ENCODE data around the gene ENAH.
"Not testable (repeated sequence)": the region's sequence is repeated elsewhere in the genome, so short reads cannot be mapped to it uniquely, and the experiment has no call there.

Gene ENAH

DNA sequence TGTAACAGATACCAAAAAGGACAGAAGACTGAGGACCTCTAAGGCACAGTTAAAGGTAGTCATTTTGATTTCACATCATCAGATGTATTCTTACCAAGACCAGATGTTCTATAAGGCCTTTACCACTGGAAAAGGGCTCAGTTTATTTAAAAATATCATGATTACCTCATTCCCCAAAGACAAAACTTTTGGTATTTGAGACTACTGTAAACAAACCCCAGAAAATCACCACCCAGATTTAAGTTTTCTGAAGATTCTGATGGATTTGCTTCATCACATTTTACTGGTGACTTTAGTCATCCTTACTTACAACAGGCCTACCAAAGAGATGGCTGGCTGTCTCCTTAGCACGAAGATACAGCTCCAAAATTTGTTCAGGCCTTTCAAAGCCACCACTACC, 8.3 kb downstream of the ENAH start:
- no peak for DNase-seq (ENCODE audit: low read depth)

DNA sequence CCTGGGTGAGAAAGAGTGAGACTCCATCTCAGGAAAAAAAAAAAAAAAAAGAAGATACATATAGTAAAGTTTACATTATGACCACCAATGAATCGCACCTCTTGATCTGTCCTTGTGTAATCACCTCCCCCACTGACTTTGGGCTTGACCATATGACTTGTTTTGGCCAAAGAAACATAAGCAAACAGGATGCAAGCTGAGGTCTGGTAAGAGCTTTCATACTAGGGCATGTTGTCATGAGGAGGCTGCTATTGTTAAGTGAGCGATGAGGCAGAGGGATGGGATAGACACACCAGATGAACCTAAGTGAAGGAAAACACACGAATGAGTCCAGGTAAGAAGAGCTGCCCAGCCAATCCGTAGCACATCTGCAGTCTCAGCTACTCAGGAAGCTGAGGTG, 10.7 kb downstream of the ENAH start:
- DNase-seq (ENCODE audit: low read depth), result no peak

DNA sequence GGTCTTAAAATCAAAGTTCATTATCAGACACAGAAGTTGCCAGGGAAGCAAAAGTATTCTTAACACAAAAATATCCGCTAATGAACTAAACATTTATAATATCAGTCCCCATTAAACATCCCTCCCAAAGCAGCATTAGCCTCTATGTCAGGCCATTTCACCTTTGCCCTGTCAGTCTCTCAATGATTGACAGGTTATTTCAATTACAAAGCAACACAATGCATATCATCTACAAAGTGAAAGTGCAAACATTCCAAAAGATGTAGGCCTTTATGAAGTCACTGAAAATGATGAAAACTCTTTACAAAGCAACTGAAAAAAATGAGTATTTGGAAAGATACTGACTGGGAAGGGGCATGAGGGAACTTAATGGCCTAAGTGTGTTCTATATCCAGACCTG, 14.1 kb downstream of the ENAH start:
- no peak for DNase-seq (ENCODE audit: low read depth)

DNA sequence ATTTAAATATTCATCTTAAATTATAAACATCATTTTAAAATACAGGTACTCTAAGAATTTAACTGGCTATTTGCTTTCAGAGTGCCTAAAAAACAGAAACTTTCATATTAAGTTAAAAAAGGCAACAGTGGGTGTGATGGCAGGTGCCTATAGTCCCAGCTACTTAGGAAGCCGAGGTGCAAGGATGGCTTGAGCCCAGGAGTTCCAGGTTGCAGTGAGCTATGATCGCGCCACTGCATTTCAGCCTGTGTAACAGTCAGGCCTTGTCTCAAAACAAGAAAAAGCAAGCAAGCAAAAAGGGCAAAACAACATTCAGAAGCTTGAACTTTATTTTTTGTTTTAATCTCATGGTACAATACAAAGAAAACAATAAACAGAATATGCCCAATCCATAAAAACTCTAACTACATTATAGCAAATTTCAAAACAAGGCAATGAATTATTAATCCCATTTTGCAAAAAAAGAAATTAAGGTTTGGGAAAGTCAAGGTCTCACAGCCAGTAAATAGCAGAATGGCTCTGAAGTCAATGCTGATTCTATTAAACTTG, 15.2 kb downstream of the ENAH start:
- DNase-seq (ENCODE audit: low read depth), result no peak

DNA sequence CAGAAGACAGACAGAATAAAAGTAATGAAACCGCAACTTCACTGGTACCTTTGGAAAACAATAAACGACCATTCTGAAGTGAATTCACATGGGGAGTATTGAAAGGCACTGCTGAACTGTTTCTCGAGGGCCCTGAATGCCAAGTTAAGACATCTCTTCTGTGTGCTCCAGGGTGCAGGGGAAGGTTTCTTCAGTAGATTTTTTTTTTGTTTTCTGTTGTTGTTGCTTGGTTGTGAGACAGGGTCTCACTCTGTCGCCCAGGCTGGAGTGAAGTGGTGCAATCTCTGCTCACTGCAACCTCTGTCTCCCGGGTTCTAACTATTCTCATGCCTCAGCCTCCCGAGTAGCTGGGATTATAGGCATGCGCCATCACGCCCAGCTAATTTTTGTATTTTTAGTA, 15.9 kb downstream of the ENAH start:
- not testable (repeated sequence) for DNase-seq (ENCODE audit: low read depth)

DNA sequence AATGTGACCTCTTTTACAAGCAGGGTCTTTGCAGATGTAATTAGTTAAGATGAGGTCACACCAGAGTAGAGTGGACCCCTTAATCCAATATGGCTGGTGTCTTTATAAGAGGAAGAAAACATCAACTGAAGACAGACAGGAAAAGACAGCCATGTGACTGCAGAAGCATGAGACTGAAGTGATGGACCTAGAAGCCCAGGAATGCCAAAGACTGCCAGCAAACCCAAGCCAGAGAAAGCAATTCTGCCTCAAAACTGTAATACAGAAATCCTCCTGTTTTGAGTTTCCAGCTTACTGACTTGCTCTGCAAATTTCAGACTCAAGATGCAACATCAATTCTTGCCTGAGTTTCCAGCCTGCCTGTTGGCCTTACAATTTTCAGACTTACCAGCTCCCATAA, 17.3 kb downstream of the ENAH start:
- DNase-seq (ENCODE audit: low read depth), result no peak

DNA sequence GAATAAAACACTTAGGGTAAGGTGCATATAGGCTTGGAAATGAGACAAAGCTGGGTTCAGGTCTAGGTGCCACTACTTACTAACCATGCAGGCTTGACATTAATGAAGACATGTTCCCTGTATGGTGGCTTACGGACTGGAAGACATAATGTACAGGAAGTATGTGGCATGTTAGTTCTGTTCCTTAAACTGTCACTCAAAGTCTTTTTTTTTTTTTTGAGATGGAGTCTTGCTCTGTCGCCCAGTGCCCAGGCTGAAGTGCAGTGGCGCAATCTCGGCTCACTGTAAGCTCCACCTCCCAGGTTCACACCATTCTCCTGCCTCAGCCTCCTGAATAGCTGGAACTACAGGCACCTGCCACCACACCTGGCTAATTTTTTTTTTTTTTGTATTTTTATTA, 20.1 kb downstream of the ENAH start:
- not testable (repeated sequence) for DNase-seq (ENCODE audit: low read depth)

DNA sequence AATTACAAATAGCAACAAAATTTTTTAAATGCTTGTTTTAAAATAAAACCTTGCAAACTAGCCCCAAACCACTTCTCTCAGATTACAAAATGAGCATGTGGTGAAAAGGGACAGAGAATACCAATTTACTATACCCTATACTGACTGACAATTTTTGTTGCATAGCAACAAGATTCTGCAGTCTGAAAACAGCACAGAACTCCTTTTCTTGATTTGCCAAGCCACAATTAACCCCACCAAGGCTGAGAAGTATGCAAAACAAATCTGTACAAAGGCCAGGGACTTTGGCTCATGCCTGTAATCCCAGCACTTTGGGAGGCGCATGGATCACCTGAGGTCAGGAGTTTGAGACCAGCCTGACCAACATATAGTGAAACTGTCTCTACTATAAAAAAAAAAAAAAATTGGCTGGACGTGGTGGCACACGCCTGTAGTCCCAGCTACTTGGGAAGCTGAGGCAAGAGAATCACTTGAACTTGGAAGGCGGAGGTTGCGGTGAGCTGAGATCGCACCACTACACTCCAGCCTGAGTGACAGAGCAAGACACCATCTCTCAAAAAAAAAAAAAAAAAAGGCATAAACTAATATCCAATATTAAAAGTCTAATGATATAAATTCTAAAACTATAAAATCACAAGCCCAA, 21.8 kb downstream of the ENAH start:
- DNase-seq (ENCODE audit: low read depth), result no peak

DNA sequence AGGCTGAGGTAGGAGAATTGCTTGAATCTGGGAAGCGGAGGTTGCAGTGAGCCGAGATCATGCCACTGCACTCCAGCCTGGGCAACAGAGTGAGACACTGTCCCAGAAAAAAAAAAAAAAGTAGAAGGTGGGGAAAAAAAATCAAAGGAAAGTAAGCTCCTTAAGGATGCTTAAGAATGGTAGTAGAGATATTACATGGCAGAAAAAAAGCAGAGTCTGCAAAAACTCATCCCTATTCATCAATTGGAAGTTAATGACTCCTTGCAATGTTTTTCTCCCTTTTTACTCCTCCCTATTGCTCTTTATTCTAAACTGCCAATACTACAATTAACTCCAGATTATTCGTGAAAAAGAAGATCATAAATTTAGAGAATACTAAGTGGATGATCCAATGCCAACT, 23.4 kb downstream of the ENAH start:
- no peak for DNase-seq (ENCODE audit: low read depth)

DNA sequence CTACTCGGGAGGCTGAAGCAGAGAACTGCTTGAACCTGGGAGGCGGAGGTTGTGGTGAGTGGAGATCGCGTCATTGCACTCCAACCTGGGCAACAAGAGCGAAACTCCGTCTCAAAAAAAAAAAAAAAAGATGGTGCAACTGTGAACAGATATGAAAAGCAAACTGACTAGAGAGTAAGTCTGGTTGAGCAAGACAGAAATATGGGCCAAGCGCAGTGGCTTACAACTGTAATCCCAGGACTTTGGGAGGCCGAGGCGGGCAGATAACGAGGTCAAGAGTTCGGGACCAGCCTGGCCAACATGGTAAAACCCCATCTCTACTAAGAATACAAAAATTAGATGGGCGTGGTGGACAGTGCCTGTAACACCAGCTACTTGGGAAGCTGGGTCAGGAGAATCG, 24.1 kb downstream of the ENAH start:
- not testable (repeated sequence) for DNase-seq (ENCODE audit: low read depth)

DNA sequence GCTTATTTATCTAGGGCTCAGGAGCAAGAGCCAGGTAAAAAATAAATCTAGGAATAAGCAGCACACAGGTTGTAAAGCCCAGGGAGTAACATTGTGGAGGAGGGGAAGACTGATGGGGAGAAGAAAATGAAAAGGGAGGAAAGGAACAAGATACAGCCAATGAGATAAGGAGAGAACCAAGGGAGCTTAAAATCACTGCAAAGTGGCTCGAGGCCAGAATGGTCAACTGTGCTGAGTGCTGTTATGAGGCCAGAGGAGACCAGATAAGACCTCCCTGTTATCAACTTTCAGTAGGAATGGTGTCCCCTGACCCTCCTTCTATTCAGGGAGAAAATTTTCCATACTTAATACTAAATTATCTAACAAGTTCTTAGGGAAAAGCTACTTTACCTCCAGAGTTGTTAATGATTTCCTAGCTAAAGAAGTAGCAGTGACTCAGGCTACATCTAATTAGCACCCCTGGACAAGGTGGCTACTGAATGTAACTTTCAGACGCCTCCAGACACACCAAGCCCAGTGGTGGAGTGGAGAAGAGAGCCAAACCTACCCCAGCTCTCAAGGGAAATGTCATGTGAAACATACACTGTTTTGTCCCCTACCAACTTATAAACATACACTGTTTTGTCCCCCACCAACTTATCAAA, 25.5 kb downstream of the ENAH start:
- no peak for DNase-seq (ENCODE audit: low read depth)

DNA sequence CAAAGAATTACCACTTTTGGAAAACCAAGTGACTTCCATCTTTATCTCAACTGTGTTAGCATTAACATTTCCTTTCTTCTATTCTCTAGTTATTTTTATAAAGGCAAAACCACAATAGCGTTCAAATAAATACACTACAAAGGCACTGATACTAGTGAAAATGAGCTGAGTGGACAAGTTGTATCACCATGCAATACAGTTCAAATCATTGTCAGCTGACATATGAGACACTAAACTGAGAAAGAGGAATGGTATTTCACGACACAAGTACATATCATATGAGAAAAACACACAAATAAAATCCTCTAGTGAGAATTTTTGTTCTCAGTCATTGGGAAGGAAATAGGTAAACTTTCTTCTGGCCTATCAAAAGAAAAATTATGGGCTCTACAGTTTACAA, 26.2 kb downstream of the ENAH start:
- no peak for DNase-seq (ENCODE audit: low read depth)

DNA sequence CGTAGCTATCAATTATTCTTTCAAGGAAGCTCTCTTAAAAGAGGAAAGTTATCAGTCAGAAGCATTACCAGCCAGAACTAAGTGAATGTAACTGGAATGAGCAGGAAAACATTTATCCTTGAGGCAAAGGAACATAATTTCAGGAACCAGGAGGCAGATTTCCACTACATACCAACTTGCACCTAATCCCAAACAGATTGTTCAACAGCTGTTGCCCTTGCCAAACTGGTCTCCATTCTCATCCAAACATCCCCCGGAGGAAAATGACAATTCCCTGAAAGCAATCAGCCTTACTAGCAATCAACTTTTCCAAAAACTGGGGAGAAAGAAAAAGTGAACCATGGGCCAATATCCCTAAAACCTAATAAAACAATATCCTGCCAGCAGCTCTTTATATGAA, 35.0 kb downstream of the ENAH start:
- DNase-seq (ENCODE audit: low read depth), result no peak

DNA sequence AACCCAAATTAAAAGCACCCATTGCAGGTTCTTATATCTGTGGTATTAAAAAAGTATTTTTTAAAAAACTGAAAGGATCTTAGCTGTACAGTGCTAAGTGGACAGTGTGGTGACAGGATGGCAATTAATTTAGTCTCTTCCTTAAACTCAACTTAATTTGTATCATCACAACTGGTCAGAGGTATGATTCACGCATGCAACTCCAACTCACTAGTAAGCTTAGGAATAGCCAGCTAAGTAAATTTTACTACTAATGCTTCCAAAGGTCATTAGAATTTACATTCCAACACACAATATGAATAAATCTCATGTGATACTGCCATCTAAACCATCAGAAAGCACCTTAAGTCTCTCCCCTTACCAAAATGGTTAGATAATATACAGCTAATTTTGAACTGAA, 35.4 kb downstream of the ENAH start:
- no peak for DNase-seq (ENCODE audit: low read depth)

DNA sequence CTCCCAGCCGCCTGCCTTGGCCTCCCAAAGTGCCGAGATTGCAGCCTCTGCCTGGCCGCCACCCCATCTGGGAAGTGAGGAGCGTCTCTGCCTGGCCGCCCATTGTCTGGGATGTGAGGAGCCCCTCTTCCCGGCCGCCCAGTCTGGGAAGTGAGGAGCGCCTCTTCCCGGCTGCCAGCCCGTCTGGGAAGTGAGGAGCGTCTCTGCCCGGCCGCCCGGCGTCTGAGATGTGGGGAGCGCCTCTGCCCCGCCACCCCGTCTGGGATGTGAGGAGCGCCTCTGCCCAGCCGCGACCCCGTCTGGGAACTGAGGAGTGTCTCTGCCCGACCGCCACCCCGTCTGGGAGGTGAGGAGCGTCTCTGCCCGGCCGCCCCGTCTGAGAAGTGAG, 37.5 kb downstream of the ENAH start:
- DNase-seq (ENCODE audit: low read depth), result not testable (repeated sequence)

DNA sequence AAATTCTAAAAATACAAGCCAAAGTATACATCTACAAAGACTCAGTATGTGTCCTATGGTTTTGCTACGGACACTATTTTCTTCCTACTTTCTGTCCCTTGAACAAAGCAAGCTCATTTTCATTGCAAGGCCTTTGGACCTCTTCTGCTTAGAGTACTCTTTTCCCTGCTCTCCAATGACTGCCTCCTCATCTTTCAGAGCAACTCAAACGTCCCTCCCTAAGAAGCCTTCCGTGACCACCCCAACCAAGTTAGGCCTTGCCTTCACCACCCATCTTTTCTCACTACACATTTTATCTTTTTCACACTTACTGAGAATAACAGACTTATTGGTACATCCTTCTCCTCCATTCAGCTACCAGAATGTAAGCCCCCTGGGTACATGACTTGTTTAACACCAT, 39.9 kb downstream of the ENAH start:
- DNase-seq (ENCODE audit: low read depth), result no peak

DNA sequence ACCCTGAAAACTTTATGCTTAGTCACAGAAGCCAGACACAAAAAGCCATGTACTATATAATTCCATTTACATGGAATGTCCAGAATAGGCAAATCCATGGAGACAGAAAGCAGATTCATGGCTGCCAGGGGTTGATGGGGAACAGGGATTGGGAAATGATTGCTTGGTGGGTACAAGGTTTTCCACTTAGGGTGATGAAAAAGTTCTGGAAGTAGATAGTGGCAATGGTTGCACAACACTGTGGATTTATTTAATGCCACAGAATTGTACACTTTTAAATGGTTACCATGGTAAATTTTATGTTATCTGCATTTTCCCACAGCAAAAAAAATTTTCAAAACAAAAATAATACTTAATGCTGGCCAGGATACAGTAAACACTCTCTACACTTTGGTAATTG, 40.6 kb downstream of the ENAH start:
- DNase-seq (ENCODE audit: low read depth), result no peak

DNA sequence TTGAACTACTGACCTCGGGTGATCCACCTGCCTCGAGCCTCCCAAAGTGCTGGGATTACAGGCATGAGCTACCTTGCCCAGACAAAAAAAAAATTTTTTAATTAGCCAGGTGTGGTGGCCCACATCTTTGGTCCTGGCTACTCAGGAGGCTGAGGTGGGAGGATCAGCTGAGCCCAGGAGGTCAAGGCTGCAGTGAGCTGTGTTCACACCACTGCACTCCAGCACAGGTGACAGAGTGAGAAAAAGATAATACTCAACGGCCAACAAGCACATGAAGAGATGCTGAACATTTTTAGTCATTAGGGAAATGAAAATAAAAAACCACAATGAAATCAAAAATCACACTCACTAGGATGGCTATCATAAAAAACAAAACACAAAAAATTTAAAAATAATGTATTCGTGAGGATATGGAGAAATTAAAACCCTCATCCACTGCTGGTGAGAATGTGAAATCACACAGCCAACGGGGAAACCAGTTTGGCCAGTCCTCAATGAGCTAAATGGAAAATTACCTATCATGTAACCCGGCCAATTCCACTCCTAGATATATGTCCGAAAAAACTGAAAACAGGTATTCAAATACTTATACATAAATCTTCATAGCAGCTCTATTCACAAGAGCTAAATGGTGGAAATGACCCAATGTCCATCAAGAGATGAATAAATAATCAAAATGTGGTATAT, 41.2 kb downstream of the ENAH start:
- no peak for DNase-seq (ENCODE audit: low read depth)

DNA sequence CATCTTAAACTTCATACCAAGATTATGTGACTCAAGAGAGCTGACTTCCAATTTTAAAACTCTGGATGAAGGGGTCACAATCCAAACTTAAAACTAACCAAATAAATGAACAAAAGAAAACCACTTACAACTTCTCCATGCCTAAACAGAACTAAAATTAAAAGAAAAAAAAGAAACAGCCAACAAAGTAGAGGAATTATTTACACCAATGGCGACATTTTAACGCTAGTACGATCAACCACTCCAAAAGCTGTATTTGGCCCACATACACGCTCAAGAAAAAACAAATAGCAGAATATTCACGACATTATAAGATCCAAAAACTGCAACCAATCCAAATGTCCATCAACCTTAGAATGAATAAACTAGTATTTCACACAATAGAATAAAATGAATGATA, 42.4 kb downstream of the ENAH start:
- no peak for DNase-seq (ENCODE audit: low read depth)

DNA sequence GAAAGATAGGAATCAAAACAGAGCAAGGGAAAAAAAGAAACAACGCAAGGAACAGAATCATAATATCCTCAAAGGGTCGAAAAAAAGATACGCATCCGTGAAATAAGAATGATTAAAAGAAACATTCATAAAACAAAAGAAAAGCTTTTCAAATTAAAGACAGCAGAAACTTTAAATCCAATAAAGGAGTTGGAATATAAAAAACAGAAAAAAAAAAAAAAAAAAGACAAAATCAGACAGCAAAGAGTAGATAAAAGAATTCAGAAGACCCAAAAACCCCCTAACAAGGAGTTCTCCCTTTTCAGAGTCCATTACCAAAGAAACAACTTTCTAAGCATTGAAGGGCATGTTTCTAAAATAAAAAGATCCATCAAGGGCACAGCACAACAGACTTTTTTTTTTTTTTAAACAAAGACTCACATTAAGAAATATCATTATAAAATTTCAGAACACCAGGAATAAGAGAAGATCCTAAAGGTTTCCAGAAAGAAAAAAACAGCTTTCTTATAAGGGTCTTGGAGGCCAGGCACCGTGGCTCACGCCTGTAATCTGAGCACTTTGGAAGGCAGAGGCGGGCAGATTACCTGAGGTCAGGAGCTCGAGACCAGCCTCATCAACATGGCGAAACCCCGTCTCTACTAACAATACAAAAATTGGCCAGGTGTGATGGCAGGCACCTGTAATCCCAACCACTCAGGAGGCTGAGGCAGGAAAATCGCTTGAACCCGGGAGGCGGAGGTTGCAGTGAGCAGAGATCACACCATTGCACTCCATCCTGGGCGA, 44.7 kb downstream of the ENAH start:
- DNase-seq (ENCODE audit: low read depth), result no peak

DNA sequence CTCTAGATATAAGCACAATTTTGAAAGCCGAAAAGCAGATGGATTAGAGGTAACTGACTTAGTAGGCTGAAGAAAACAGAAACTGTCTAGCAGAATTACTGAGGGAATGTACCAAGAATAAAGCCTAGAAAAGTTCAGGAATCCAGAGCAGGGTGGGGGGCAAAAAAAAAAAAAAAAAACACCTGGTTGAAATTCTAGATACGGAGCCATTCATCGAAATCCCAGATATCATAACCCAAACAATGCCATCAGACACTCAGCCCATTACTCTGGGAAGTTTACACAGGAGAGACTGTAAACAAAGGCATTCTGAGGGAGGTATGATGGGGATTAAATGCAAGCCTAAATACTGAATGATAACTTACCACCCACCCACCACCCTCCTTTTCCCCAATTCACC, 45.6 kb downstream of the ENAH start:
- DNase-seq (ENCODE audit: low read depth), result no peak

DNA sequence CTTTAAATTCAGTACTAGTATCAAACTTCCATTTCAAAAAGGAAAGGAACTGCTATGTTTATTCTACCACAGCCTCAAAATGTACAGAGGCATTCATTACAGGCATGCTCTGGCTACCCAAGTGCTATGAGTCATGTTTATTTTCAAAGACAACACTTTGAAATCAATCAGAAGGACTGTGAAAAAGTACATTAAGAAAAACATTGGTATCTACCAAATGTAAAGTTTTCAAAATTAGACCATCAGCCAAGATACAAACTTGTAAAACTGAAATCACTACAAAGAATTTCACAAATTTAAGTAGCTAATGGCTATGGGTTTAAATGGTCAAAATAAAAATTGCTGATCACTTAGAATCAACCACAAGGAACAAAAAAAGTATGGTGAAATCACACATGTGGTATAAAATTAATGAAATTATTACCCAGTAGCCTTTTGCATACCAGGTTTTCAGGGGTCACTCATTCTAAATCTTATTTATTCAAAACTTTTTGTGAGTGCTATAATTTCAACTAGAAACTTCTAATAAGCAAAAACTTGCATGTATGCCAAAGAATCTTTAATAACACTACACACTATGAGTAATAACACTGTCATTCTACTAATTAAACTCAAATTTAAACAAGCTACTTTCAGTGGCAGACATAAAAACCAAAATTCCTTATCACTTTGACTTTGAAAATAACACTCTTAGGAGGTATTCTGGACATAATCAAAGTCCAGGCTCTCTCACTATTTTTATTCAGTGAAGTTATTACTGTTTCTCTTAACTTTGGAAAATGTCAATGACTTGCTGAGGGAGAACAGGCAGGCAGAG, 49.2 kb downstream of the ENAH start:
- peak; percentile 30 for DNase-seq (ENCODE audit: low read depth)
